NOMO-1 treated with DMSO at 0.1 percent for 48 hours (cell line): ENCODE results near the gene UBE4B.
A peak's percentile ranks its signal among the peaks of the same experiment; 100 is the strongest.

Source experiments
- DNase-seq: peaks from one replicate; lab custom pipeline; 2025; ENCODE audit not compliant: unreplicated experiment; lab: John Stamatoyannopoulos, UW

The UBE4B gene

DNA sequence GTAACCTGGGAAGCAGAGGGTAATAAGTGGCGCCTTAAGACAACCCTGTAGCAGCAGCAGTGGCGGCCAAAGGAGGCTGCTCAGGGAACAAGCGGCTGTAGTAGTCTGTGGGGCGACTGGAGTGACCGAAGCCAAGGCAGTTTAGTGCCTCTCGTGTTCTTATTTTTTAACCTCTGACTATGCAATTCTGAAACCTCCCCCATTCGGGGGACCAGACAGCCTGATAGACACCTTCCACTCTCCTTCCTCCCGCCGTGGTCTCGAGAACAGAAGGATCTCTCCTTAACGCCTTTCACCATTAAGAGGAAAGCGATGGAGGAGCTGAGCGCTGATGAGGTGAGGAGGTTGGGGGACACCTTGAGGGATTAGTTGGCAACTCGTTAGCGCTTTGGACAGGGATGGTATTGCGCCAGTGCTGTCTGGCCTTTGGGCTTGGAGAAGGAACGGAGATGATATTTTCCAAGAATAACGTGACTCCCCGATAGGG is 644 bp downstream of the UBE4B start:
- DNase-seq, result peak; percentile 38

DNA sequence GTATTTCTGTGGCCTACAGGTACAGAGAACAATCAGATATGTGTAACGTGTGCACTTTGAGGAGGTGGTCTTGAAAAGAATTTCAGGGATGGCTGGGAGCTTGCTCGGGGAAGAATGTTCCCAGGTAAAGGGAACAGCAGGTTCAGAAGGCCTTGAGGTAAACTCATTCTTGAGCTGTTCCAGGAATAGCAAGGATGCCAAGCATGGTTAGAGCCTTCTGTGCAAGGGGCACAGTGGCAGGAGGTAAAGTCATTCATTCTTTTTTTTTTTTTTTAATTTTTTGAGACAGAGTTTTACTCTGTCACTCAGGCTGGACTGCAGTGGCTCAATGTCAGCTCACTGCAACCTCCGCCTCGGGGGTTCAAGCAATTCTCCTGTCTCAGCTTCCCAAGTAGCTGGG is 10.0 kb downstream of the UBE4B start:
- no peak for DNase-seq

DNA sequence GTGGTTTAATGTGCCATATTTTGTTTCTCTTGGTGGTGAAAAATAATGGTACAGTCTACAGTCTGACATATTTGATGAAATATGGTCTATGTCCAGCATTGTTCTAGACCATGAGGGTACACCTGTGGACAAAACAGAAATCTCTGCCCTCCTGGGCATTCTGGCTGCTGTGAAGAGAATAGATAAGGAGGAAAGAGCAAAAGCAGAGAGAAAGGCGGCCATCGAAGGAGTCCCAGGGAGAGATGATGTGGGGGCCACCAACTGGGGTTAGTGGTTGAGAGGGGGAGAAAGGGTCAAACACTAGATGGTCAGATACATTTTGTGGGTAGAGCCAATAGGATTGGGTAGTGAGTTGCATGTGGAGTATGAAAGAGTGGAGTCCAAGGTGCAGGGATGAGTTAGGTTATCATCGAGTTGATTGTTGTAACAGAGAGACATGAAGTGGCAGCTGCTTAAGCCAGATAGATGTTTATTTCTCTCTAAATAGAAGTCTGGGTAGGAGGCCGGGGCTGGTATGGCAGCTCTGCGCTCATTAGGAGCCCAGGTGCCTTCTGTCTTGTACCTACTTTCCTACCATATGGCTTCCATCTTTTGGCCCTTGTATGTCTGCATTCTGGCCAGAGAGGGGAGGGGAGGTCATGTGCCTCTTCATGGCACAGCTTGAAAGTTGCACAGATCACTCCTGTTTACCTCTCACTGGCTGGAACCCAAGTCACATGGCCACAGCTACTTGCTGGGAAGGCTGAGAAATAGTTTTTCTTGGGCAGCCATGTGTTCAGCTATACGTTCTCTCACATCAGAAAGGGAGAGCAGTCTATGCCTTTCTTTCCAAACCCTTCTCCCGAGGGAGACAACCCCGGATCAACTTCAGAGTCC is 13.0 kb downstream of the UBE4B start:
- DNase-seq, result no peak

DNA sequence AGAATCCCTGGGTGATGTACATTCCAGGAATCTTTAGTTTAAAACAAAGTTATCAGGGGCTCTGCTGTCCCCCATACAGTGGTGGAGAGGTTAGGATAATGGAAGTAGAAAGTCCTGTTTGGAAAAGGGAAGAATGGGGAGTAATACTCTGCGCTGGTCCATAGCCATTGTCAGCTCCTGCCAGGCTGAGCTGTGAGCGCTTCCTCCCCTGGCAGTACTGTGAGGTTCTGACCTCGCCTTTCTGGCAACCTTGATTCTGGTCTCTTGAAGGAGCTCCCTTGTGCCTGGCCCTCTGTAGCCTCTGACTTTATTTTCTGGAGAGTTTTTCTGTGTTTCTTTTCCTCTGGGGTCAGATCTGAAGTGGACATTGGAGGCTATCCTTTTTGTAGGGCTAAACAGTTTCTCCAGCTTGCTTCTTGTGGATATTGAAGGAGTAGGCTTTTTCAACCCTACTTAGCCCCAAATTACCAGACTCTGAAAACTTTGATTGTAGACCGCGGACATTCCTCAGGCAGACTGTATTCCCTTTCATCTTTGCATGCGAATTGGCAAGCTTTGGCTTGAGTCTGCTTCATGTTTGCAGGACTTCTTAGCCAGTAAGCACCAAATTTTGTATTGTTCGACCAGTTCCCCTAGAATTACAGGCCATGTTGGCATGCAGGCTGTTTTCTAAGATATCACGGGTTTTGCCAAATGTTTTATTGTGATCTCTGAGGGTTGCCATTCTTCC is 13.8 kb downstream of the UBE4B start:
- no peak for DNase-seq

DNA sequence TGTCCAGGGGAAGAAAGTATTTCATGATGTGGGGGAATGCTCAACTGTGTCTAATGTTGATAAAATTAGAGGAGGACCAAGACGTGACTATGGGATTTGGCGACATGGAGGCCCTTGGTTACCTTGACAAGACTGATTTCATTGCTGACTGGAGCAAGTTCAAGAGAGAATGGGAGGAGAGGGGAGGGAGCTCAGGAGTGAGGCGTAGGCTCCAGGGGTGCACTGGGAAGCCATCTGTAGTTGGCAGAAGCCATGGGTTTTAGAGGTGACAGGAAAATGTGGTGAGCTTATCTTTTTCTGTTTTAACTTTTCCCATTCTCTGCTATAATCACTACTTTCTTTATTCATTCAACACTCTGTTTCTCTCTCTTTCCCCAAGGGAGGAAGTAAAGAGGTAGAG is 15.8 kb downstream of the UBE4B start:
- DNase-seq, result no peak

DNA sequence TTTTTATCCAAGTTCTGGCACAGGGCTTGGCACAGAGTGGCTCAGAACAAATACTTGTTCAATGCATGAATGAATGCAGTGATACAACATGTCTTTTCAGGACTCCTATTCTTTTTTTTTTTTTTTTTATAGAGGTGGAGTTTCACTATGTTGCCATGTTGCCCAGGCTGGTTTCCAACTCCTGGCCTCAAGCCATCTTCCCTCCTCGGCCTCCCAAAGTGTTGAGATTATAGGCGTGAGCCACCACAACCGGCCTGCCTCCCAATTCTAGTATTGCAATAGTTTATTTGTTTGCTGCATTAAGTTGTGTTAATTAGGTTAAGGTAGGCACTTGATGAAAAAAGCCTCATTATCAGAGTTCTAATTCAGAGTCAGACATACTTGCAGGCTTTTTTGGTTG is 17.9 kb downstream of the UBE4B start:
- no peak for DNase-seq

DNA sequence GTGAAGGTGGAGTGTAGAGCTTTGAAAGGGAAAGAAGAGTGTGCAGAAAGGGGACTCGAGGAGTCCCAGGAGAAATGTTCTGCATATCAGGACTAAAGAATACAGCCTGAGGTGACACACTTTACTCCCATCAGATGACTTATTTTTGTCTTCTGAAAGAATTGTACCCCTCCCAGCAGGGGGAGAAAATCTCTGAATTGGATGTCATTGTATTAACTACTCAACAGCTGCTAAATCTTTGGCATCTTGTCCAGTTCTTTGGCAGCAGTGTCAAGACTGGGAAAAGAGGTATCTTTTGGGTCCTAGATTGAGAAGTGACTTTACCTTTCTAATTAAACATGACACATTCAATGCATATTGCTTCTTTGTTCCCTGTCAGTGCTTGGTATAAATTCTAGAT is 18.9 kb downstream of the UBE4B start:
- no peak for DNase-seq

DNA sequence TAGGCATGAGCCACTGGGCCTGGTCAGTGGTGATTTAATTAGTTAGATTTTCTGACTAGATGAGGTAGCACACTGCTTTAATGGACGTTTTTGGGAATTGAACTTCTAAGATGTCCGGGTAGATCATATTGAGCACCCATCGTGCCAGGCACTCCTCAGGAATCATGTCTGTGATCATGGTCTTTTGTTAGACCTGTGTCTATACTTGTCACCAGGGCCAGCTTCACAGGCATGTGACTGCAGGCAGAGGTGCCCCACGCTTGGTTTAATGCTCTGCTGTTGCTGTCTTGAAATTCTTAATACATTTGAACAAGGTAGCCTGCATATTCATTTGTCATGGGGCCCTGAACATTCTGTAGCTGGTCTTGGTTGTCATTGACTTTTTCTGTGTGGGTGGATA is 19.6 kb downstream of the UBE4B start:
- no peak for DNase-seq

DNA sequence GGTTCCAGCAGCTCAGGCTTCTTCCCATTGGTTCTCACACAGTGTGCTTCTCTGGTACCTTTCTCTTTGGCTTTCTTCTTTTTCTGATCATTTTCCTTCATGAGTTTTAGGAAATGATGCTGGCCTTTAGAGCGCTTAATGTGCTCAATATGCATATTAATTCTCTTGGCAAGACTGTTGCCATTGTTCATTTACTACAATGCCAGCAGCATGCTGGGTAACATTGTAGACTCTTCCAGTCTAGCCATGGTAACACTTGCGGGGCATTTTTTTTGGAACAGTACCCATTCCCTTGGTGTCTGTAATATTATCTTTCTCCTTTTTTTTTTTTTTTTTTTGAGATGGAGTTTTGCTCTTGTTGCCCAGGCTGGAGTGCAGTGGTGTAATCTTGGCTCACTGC is 21.7 kb downstream of the UBE4B start:
- DNase-seq, result no peak

DNA sequence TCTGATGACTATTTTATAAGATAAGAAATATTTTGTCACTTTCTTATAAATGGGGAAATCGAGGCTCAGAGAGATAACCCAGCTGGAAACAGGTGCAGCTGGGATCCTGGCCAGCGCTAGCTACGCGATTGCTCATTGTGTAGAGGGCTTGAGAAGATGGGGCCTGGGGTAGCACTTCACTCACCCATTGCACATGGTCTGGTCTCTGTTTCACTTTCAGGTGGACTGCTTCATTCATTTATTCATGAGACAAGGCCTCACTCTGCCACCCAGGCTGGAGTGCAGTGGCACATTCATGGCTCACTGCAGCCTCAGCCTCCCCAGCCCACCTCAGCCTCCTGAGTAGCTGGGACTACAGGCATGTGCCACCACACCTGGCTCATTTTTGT is 23.8 kb downstream of the UBE4B start:
- DNase-seq, result no peak

DNA sequence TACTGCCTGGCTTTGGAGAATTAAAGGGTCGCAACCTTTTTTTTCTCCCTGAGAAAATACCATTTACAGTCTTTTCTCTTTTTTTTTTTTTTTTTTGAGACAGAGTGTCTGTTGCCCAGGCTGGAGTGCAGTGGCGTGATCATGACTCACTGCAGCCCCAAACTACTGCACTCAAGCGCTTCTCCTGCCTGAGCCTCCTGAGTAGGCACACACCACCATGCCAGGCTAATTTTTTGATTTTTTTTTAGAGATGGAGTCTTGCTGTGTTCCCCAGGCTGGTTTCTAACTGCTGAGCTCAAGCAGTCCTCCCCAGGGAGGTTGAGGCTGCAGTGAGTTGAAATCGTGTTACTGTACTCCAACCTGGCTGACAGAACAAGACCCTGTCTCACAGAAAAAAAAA is 24.6 kb downstream of the UBE4B start:
- no peak for DNase-seq

DNA sequence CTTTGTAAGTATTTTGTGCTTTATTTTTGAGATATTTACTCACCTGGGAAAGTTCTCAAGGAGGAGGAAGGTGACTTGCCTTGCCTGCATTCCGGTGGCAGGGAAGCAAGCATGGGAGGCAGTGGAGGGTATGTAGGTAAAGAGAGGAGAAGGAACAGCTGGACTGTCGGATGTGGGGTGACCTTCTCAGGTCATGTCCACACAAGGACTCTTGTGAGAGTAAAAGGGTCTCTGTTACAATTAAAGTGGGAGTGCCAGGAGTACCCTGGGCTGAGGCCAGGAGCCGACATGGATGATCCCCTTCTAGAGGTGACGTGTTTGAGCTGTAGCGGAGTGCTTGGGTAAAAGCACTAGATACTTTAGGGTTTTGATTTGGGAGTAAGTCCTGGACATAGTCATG is 25.0 kb downstream of the UBE4B start:
- no peak for DNase-seq

DNA sequence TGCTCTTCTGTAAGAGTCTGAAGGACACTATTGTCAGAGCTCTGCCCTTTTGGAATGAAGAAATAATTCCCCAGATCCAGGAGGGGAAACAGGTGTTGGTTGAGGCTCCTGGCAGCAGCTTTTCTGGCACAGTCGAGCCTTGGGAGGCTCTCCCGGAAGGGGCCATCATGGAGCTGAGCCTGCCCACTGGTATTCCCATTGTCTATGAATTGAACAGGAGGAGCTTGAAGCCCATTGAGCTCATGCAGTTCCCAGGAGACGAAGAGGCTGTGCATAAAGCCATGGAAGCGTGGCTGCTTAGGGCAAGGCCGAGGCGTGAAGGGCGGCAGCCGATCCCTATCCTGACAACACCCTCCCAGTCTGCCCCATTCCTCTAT is 26.6 kb downstream of the UBE4B start:
- DNase-seq, result no peak

DNA sequence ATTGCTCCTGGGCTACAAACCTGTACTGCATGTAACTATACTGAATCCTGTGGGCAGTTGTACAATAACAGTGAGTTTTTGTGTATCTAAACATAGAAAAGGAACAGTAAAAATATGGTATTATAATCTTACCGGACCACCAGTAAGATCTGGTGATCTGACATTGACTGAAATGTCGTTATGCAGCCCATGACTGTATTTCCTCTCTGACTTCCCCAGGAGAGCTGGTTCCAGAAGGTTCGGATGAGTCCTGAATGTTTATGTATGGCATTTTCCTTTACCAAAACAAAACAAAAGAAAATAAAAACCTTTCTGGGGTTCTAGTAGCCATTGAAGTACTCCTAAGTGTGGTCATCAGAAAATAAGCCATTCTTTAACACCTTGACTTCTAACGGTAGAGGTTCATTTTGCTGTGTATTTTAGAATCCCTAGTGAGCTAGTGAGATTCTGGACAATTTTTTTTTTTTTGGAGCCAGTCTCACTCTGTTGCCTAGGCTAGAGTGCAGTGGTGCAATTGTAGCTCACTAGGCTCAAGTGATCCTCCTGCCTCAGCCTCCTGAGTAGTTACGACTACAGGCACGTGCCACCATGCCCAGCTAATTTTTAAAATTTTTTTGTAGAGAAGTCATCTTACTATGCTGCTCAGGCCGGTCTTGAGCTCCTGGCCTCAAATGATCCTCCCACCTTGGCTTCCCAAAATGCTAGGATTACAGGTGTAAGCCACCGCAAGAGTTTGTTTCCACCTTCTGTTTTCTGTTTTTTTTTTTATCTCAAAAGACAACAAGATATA is 27.7 kb downstream of the UBE4B start:
- DNase-seq, result no peak

DNA sequence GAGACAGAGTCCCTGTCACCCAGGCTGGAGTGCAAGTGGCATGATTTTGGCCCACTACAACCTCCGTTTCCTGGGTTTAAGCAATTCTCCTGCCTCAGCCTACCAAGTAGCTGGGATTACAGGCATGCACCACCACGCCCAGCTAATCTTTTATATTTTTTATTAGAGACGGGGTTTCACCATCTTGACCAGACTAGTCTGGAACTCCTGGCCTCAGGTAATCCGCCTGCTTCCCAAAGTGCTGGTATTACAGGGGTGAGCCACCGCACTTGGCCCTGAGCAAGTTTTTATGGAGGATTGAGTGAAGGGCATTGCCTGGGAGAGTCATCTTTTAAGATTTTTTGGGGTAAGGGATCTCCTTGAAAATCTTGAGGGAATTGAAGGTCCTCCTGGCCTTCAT is 28.5 kb downstream of the UBE4B start:
- DNase-seq, result no peak

DNA sequence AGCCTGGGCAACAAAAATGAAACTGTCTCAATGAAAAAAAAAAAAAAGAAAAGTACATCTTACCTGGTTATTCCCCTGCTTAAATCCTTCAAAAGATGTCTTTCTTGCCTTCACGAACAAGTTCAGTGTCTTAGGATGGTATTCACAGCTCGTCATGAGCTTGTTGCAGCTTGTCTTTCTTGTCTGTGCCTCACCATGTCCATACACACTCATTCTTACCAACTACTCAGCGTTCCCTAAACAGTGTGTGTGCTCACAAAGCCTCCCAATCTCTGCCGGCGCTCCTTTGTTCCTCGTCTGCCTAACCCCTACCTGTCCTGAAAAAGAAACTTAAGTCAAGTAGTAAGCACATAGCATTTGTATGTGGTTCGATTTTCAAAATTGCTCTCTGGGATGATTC is 31.1 kb downstream of the UBE4B start:
- DNase-seq, result no peak

DNA sequence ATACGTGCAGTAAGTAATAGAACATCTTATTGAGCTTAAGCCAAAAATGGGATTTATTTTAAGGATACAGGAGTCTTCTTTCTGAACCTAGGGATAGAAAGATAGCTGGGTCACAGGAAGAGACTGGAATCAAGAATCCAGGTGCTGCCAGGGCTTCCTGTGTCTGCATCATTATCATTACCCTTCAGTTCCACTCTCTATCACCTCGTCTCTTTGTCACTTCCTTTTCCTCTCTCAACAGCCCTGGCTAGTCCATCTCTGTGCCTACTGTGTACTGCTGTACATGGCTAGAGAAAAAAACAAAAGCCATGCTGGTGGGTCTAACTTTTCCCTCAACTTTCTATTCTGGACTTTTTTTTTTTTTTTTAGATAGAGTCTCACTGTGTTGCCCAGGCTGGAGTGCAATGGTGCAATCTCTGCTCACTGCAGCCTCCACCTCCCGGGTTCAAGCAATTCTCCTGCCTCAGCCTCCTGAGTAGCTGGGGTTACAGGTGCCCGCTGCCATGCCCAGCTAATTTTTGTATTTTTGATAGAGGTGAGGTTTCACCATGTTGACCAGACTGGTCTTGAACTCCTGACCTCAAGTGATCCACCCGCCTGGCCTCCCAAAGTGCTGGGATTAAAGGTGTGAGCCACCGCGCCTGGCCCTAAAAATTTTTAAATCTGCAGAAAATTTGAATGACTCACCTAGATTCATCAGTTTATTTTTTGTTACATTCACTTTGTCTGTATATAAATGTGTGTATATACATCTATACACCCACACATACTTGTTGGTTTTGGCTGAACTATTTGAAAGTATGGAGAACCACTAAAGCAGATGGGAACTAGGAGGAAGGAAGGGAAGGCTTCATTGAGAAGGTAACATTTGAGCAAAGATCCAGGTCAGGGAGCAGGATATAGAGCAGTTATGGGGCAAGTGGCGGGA is 31.9 kb downstream of the UBE4B start:
- DNase-seq, result peak; percentile 5

DNA sequence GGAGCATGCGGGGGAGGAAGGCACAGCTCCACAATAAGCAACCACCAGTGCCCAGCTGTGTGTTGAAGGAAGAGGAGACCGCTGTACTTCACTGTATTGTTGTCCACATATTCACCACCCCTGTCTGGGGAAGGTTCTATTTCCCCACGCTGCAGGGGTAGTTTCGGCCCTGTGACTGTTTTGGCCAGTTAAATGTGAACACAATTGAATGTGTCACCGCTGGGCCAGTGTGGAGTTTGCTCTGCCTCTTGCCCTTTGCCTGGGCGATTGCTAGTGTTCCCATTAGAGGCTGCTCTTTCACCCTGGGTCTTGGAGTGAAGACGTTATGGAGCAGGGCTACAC is 32.6 kb downstream of the UBE4B start:
- DNase-seq, result peak; percentile 4

DNA sequence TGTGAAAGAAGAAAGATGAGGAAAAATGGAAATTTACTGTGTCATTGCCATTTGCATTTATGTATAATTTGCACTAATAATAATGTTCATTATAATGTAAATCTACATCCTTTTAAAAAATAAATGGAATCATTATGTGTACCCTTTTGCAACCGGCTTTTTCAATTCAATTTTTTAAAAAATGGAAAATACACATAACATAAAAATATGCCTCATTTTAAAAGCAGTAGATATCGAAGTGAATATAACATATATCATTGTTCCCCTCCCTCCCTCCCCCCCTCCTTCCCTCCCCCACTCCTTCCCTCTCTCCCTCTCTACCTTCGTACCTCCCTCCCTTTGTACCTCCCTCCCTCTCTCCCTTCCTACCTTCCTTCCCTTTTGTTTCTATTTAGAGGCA is 33.0 kb downstream of the UBE4B start:
- DNase-seq, result no peak

DNA sequence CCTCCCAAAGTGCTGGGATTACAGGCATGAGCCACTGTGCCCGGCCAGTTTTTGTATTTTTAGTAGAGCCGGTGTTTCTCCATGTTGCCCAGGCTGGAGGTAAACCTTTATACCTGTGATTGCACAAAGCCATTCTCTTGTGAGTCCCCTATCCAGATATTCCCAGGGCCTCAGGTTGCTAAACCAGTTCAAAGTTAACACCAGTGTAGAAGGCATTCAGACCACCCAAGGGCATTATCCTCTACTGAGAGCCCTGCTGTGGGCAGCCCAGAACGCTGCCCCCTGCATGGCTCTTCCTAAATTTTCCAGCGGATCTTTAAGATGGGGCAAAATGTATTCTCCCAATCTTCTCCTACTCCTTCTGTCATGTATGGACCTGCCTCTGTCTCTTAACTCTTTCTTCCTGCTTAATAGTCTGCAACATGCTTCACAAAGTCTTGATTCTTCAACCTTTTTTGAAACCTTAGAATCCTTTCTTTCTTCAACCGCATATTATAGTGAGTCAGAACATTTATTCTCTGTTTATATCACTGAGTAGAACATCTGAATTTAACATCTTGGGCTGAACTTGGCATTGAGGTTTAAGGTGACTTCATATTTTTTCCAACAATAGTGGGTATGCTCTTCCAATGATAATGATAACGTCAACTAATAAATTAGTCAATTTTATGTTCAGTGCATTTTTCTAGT is 36.0 kb downstream of the UBE4B start:
- DNase-seq, result no peak
